ENCODE data around the gene MMAB.

DNA sequence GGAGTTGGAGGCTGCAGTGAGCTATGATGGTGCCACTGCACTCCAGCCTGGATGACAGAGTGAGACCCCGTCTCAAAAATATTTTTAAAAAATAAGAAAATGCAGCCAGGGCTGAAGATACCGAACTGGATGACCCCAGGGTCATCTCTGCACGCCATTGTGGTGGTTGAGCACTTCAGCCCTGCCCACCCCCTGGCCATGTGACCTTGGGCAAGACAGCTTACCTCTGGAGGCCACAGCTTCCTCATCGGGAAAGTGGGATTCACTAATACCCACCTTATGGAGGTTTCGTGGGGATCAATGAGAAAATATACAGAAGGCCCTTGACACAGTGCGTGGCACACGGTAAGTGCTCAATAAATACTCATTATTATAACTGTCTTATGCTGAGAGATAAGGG lies 25.8 kb upstream of the MMAB start:
- TF ChIP-seq, protein P1, sequence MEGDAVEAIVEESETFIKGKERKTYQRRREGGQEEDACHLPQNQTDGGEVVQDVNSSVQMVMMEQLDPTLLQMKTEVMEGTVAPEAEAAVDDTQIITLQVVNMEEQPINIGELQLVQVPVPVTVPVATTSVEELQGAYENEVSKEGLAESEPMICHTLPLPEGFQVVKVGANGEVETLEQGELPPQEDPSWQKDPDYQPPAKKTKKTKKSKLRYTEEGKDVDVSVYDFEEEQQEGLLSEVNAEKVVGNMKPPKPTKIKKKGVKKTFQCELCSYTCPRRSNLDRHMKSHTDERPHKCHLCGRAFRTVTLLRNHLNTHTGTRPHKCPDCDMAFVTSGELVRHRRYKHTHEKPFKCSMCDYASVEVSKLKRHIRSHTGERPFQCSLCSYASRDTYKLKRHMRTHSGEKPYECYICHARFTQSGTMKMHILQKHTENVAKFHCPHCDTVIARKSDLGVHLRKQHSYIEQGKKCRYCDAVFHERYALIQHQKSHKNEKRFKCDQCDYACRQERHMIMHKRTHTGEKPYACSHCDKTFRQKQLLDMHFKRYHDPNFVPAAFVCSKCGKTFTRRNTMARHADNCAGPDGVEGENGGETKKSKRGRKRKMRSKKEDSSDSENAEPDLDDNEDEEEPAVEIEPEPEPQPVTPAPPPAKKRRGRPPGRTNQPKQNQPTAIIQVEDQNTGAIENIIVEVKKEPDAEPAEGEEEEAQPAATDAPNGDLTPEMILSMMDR (conservative IDR thresholded peaks at IDR 0.05): no peak
- TF ChIP-seq ZFX (IDR thresholded peaks at IDR 0.05): no peak
